Right forelimb (tissue), 1 donor: ENCODE results near the gene TRO.

Experiments
- DNase-seq: peaks from one replicate; pipeline ENCODE4 v3.0.0-alpha.2; 2018

The TRO gene

GRCh38 chrX:54977387-54977786 lies 56.8 kb downstream of the TRO start:
- DNase-seq: no peak

GRCh38 chrX:54978448-54978847 lies 57.8 kb downstream of the TRO start:
- DNase-seq: no peak

GRCh38 chrX:54979432-54979831 lies 58.8 kb downstream of the TRO start:
- no peak for DNase-seq

- DNase-seq: no peak
These were observed 59.7 kb downstream of the TRO start for GRCh38 chrX:54980334-54980733.
